Kidney capillary endothelial cell (primary cell): Measurements from ENCODE around the gene ACTN1.

Source experiments
- DNase-seq: peaks from one replicate; pipeline ENCODE4 v3.0.0-alpha.2; 2018; ENCODE audit warnings: low spot score

Gene ACTN1

GRCh38 chr14:68969278-68970033 lies 9.6 kb downstream of the ACTN1 start:
- DNase-seq, result no peak

GRCh38 chr14:68968721-68969120 lies 10.4 kb downstream of the ACTN1 start:
- DNase-seq, result no peak

- DNase-seq, result no peak
Measured at GRCh38 chr14:68968051-68968450, 11.1 kb downstream of the ACTN1 start.

- no peak for DNase-seq
Measured at GRCh38 chr14:68967459-68967940, 11.6 kb downstream of the ACTN1 start.

- DNase-seq, result no peak
Measured at GRCh38 chr14:68966872-68967301, 12.2 kb downstream of the ACTN1 start.

GRCh38 chr14:68965261-68965761 lies 13.8 kb downstream of the ACTN1 start:
- no peak for DNase-seq

GRCh38 chr14:68964300-68965093 lies 14.6 kb downstream of the ACTN1 start:
- no peak for DNase-seq

- DNase-seq, result no peak
Measured at GRCh38 chr14:68962681-68963080, 16.4 kb downstream of the ACTN1 start.

GRCh38 chr14:68961781-68962584 lies 17.1 kb downstream of the ACTN1 start:
- DNase-seq, result no peak

GRCh38 chr14:68961361-68961760 lies 17.7 kb downstream of the ACTN1 start:
- no peak for DNase-seq

GRCh38 chr14:68960123-68960522 lies 19.0 kb downstream of the ACTN1 start:
- DNase-seq, result no peak

GRCh38 chr14:68959035-68959434 lies 20.1 kb downstream of the ACTN1 start:
- DNase-seq, result no peak

- no peak for DNase-seq
Measured at GRCh38 chr14:68958553-68958952, 20.5 kb downstream of the ACTN1 start.

- DNase-seq, result no peak
Measured at GRCh38 chr14:68957775-68958174, 21.3 kb downstream of the ACTN1 start.

GRCh38 chr14:68956724-68957123 lies 22.4 kb downstream of the ACTN1 start:
- no peak for DNase-seq

GRCh38 chr14:68955851-68956179 lies 23.3 kb downstream of the ACTN1 start:
- DNase-seq, result no peak

- DNase-seq, result no peak
Measured at GRCh38 chr14:68955164-68955850, 23.8 kb downstream of the ACTN1 start.

- no peak for DNase-seq
Measured at GRCh38 chr14:68953196-68953555, 25.9 kb downstream of the ACTN1 start.

- no peak for DNase-seq
Measured at GRCh38 chr14:68952531-68953195, 26.4 kb downstream of the ACTN1 start.

GRCh38 chr14:68951800-68952530 lies 27.1 kb downstream of the ACTN1 start:
- no peak for DNase-seq
